H9 (cell line): ENCODE data around the gene ADAMTS18. TPM values are rescaled to one million over a fixed set of nuclear protein-coding genes. Genes with fewer than 3 reads are reported as not detected.

Source experiments
- DNase-seq: peaks from one replicate; pipeline ENCODE4 v3.0.0-alpha.2; 2017
- H2AFZ ChIP-seq: one replicate; pipeline ENCODE4 v1.6.1; 2013; ENCODE audit warnings: mild to moderate bottlenecking, low read length, control low read depth, moderate library complexity
- H2AK5ac ChIP-seq: 2 replicates; pipeline ENCODE4 v1.6.1; 2013; ENCODE audit warnings: low read length, control low read depth, mixed read lengths; ENCODE audit not compliant: insufficient read length
- H2BK120ac ChIP-seq: one replicate; pipeline ENCODE4 v1.6.1; 2013; ENCODE audit warnings: low read depth, mild to moderate bottlenecking, low read length, control low read depth, inconsistent platforms; ENCODE audit not compliant: poor library complexity, severe bottlenecking
- H2BK12ac ChIP-seq: 2 replicates; pipeline ENCODE4 v1.6.1; 2013; ENCODE audit warnings: low read length, control low read depth, mixed read lengths, low read depth; ENCODE audit not compliant: insufficient read length
- H2BK15ac ChIP-seq: 2 replicates; pipeline ENCODE4 v1.6.1; 2013; ENCODE audit warnings: low read depth, low read length, control low read depth
- H2BK20ac ChIP-seq: one replicate; pipeline ENCODE4 v1.6.1; 2013; ENCODE audit warnings: low read depth, mild to moderate bottlenecking, low read length, control low read depth, inconsistent platforms; ENCODE audit not compliant: poor library complexity, severe bottlenecking
- H2BK5ac ChIP-seq: 2 replicates; pipeline ENCODE4 v1.6.1; 2013; ENCODE audit warnings: low read length, control low read depth, mixed read lengths; ENCODE audit not compliant: insufficient read length
- H3K14ac ChIP-seq: 2 replicates; pipeline ENCODE4 v1.6.1; 2013; ENCODE audit warnings: low read length, control low read depth; ENCODE audit not compliant: insufficient read depth
- H3K18ac ChIP-seq: 2 replicates; pipeline ENCODE4 v1.6.1; 2013; ENCODE audit warnings: low read depth, mild to moderate bottlenecking, mixed read lengths, low read length, control low read depth; ENCODE audit not compliant: insufficient read length
- H3K23ac ChIP-seq: 2 replicates; pipeline ENCODE4 v1.6.1; 2013; ENCODE audit warnings: low read length, control low read depth, mixed read lengths, low read depth; ENCODE audit not compliant: insufficient read length
- H3K23me2 ChIP-seq: 2 replicates; pipeline ENCODE4 v1.6.1; 2013; ENCODE audit warnings: low read depth, mild to moderate bottlenecking, mixed read lengths, low read length, control low read depth; ENCODE audit not compliant: insufficient read length, poor library complexity, severe bottlenecking
- H3K27ac ChIP-seq: 2 replicates; pipeline ENCODE4 v1.5.1; 2013; ENCODE audit warnings: low read length, control low read depth, mixed read lengths, low read depth; ENCODE audit not compliant: insufficient read length
- H3K27me3 ChIP-seq: 2 replicates; pipeline ENCODE4 v1.6.1; 2013; ENCODE audit warnings: low read length, control low read depth, inconsistent platforms; ENCODE audit not compliant: insufficient read depth
- H3K4ac ChIP-seq: 2 replicates; pipeline ENCODE4 v1.6.1; 2013; ENCODE audit warnings: low read depth, mild to moderate bottlenecking, control low read depth, inconsistent platforms, low read length, moderate library complexity
- H3K4me1 ChIP-seq: 2 replicates; pipeline ENCODE4 v1.6.1; 2013; ENCODE audit warnings: low read length, control low read depth, inconsistent platforms; ENCODE audit not compliant: insufficient read depth
- H3K4me2 ChIP-seq: 2 replicates; pipeline ENCODE4 v1.6.1; 2013; ENCODE audit warnings: low read length, control low read depth, mixed read lengths; ENCODE audit not compliant: insufficient read length, insufficient read depth
- H3K56ac ChIP-seq: 2 replicates; pipeline ENCODE4 v1.6.1; 2013; ENCODE audit warnings: low read depth, mild to moderate bottlenecking, mixed read lengths, low read length, control low read depth; ENCODE audit not compliant: insufficient read length
- H3K79me1 ChIP-seq: 2 replicates; pipeline ENCODE4 v1.6.1; 2013; ENCODE audit warnings: low read depth, mild to moderate bottlenecking, moderate library complexity, low read length, control low read depth, inconsistent platforms; ENCODE audit not compliant: insufficient read depth, poor library complexity, severe bottlenecking
- H3K79me2 ChIP-seq: 2 replicates; pipeline ENCODE4 v1.6.1; 2013; ENCODE audit warnings: low read length, control low read depth, inconsistent platforms; ENCODE audit not compliant: insufficient read depth
- H3K9ac ChIP-seq: 2 replicates; pipeline ENCODE4 v1.6.1; 2013; ENCODE audit warnings: low read length, control low read depth, mixed read lengths; ENCODE audit not compliant: insufficient read length; ENCODE audit errors: extremely low read depth
- H3K9me3 ChIP-seq: one replicate; pipeline ENCODE4 v1.6.1; 2013; ENCODE audit warnings: low read depth, low read length, inconsistent platforms; ENCODE audit not compliant: control insufficient read depth
- H3T11ph ChIP-seq: one replicate; pipeline ENCODE4 v1.6.1; 2013; ENCODE audit warnings: mild to moderate bottlenecking, low read length, control low read depth, inconsistent platforms
- H4K20me1 ChIP-seq: one replicate; pipeline ENCODE4 v1.6.1; 2013; ENCODE audit not compliant: control insufficient read depth, insufficient read length, insufficient read depth
- H4K5ac ChIP-seq: 2 replicates; pipeline ENCODE4 v1.6.1; 2013; ENCODE audit warnings: low read depth, mild to moderate bottlenecking, mixed read lengths, low read length, control low read depth; ENCODE audit not compliant: insufficient read length
- H4K8ac ChIP-seq: replicated peaks from 2 replicates; pipeline ENCODE4 v1.6.1; 2013; ENCODE audit warnings: low read length, control low read depth, mixed read lengths, low read depth; ENCODE audit not compliant: insufficient read length
- H4K91ac ChIP-seq: 2 replicates; pipeline ENCODE4 v1.6.1; 2013; ENCODE audit warnings: low read depth, mild to moderate bottlenecking, moderate library complexity, mixed read lengths, low read length, control low read depth; ENCODE audit not compliant: insufficient read length
- H3K27ac Mint-ChIP-seq, 3 experiments: 2 replicates in 2 of 3; 3 replicates in 1 of 3; pipeline ENCODE4 v1.8.0; 2020 to 2021; ENCODE audit warnings: mixed read lengths in 3 of 3, mild to moderate bottlenecking in 1 of 3, moderate library complexity in 1 of 3
- H3K27me3 Mint-ChIP-seq: 2 replicates; pipeline ENCODE4 v1.8.0; 2021; ENCODE audit warnings: low read depth, mild to moderate bottlenecking, moderate library complexity, mixed read lengths
- H3K36me3 Mint-ChIP-seq, 3 experiments: 2 replicates in 2 of 3; 3 replicates in 1 of 3; pipeline ENCODE4 v1.8.0; 2020 to 2021; ENCODE audit warnings: low read depth in 3 of 3, mixed read lengths in 3 of 3; ENCODE audit not compliant: insufficient read depth in 1 of 3
- H3K4me1 Mint-ChIP-seq, 2 experiments: 2 replicates each; pipeline ENCODE4 v1.8.0; 2020; ENCODE audit warnings: mixed read lengths in 2 of 2
- H3K4me3 Mint-ChIP-seq, 2 experiments: 2 replicates in 1 of 2; 3 replicates in 1 of 2; pipeline ENCODE4 v1.8.0; 2020 to 2021; ENCODE audit warnings: mild to moderate bottlenecking in 2 of 2, mixed read lengths in 2 of 2, moderate library complexity in 1 of 2
- H3K9me3 Mint-ChIP-seq, 2 experiments: 2 replicates in 1 of 2; 3 replicates in 1 of 2; pipeline ENCODE4 v1.8.0; 2020; ENCODE audit warnings: mild to moderate bottlenecking in 2 of 2, mixed read lengths in 2 of 2, moderate library complexity in 1 of 2
- total RNA-seq: library from RNA; stranded (reverse); gene quantifications from 2 replicates; pipeline ENCODE4 v1.2.1, GENCODE V29; 2021
- TF ChIP-seq, protein P1 (sequence below): fragments of 200-600 bp; sonication (generic); conservative IDR thresholded peaks from 3 replicates; pipeline ENCODE4 v1.8.0; 2021; ENCODE audit warnings: antibody characterized with exemption, mild to moderate bottlenecking

ADAMTS18 gene
- total RNA-seq, 1 experiment from 2014 or later = 0.07 TPM

DNA sequence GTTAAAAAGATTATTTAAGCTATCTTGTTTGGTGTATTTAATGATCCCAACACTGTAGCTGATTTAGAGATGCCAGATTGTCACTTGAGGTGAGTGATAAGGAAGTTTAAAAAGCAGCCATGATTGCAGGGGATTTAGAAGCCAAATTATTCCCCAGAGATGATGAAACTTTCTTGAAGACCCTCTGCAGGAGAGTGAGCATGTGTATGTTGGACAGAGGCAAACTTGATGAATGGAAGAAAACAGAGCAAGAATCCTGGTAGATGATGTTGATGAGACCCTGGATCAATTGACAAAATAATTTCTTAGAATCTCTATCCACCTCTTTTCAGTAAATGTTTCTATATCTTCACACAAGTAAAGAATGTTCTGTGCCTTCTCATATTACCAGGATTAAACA is 14.4 kb upstream of the ADAMTS18 start:
- no peaks in the 10 kb centered on the region for H3K9me3 Mint-ChIP-seq
- H3K79me1 ChIP-seq = no peaks in the 10 kb centered on the region
- peaks cover 3% of the 10 kb centered on the region for H3K27me3 Mint-ChIP-seq
- H3K36me3 Mint-ChIP-seq = no peaks in the 10 kb centered on the region
- no peaks in the 10 kb centered on the region for H3K23me2 ChIP-seq
- H2AK5ac ChIP-seq = no peak overlapping the region
- H3K4me1 Mint-ChIP-seq = peaks cover 5 to 7% of the 10 kb centered on the region in 2 experiments
- no peak overlapping the region for H2BK120ac ChIP-seq
- H3K79me2 ChIP-seq = no peaks in the 10 kb centered on the region
- no peak overlapping the region for H3K27ac ChIP-seq
- H3K56ac ChIP-seq = no peak overlapping the region
- TF ChIP-seq, protein P1, sequence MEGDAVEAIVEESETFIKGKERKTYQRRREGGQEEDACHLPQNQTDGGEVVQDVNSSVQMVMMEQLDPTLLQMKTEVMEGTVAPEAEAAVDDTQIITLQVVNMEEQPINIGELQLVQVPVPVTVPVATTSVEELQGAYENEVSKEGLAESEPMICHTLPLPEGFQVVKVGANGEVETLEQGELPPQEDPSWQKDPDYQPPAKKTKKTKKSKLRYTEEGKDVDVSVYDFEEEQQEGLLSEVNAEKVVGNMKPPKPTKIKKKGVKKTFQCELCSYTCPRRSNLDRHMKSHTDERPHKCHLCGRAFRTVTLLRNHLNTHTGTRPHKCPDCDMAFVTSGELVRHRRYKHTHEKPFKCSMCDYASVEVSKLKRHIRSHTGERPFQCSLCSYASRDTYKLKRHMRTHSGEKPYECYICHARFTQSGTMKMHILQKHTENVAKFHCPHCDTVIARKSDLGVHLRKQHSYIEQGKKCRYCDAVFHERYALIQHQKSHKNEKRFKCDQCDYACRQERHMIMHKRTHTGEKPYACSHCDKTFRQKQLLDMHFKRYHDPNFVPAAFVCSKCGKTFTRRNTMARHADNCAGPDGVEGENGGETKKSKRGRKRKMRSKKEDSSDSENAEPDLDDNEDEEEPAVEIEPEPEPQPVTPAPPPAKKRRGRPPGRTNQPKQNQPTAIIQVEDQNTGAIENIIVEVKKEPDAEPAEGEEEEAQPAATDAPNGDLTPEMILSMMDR = no peak
- H3K23ac ChIP-seq = no peak overlapping the region
- no peak overlapping the region for H3T11ph ChIP-seq
- H3K27me3 ChIP-seq = no peaks in the 10 kb centered on the region
- no peak overlapping the region for H3K18ac ChIP-seq
- H2BK5ac ChIP-seq = no peak overlapping the region
- no peak overlapping the region for H3K14ac ChIP-seq
- no peak overlapping the region for H3K9ac ChIP-seq
- no peak overlapping the region for H2BK12ac ChIP-seq
- H4K91ac ChIP-seq = no peak overlapping the region
- no peaks in the 10 kb centered on the region for H3K9me3 ChIP-seq
- no peak overlapping the region for H2BK20ac ChIP-seq
- no peaks in the 10 kb centered on the region; the same call in 1 of the 2 replicates for H3K4me1 ChIP-seq
- H3K4me2 ChIP-seq = no peak overlapping the region
- H3K4me3 Mint-ChIP-seq = no peak overlapping the region
- no peak overlapping the region for H2BK15ac ChIP-seq
- no peak overlapping the region for H2AFZ ChIP-seq
- no peak overlapping the region for H4K8ac ChIP-seq
- no peak overlapping the region for H4K5ac ChIP-seq
- H4K20me1 ChIP-seq = no peaks in the 10 kb centered on the region
- no peak overlapping the region; a peak in 1 of 7 replicates for H3K27ac Mint-ChIP-seq
- no peak overlapping the region for H3K4ac ChIP-seq
- DNase-seq = no peak
